HL-60 (cell line): Measurements from ENCODE around the gene TFAP2A. TPM values are rescaled to one million over a fixed set of nuclear protein-coding genes. Genes with fewer than 3 reads are reported as not detected.

Experiments used
- microRNA-seq: library from miRNA; unstranded; fragments of <30 nt; microRNA quantifications from one replicate; pipeline ENCODE4, GENCODE V29; 2018

TFAP2A gene

Small RNA genes within 50 kb of the gene (microRNA-seq; reads per million reads assigned to microRNA genes)
- not detected for gene MIR5689
